Heart right ventricle (tissue), 16 donors: ENCODE data around the gene SCFD1. TPM values are rescaled to one million over a fixed set of nuclear protein-coding genes. Genes with fewer than 3 reads are reported as not detected.
A peak's percentile ranks its signal among the peaks of the same experiment; 100 is the strongest.

ENCODE experiments used
- ATAC-seq, 8 donors: fragments of 200-7000 bp; cut with Tn5 transposase; one replicate each; pipeline ENCODE4 v1.9.1; 2020; ENCODE audit warnings: mild to moderate bottlenecking in 8 of 8, moderate library complexity in 8 of 8, moderate number of reproducible peaks in 1 of 8
- DNase-seq, 2 donors: peaks; one replicate each; pipeline ENCODE4 v3.0.0-alpha.2; 2020
- H3K27ac ChIP-seq, 10 donors: fragments of 200-600 bp; sonication (generic) in 2 of 10; one replicate each; pipeline versions ENCODE4 v1.5.0 to v1.8.0; 2020 to 2022; ENCODE audit warnings: mild to moderate bottlenecking in 3 of 10
- H3K27me3 ChIP-seq, 7 donors: fragments of 200-600 bp; one replicate each; pipeline ENCODE4 v1.8.0; 2021 to 2022; ENCODE audit warnings: mild to moderate bottlenecking in 2 of 7
- H3K36me3 ChIP-seq, 9 donors: fragments of 200-600 bp; sonication (generic) in 1 of 9; one replicate each; pipeline versions ENCODE4 v1.5.0 to v1.8.0; 2020 to 2022; ENCODE audit warnings: mild to moderate bottlenecking in 2 of 9
- H3K4me1 ChIP-seq, 9 donors: fragments of 200-600 bp; sonication (generic) in 1 of 9; one replicate each; pipeline versions ENCODE4 v1.5.0 to v1.8.0; 2020 to 2022; ENCODE audit warnings: mild to moderate bottlenecking in 4 of 9
- H3K4me3 ChIP-seq, 10 donors: fragments of 200-600 bp; sonication (generic) in 2 of 10; one replicate each; pipeline versions ENCODE4 v1.5.0 to v1.8.0; 2020 to 2022; ENCODE audit warnings: mild to moderate bottlenecking in 7 of 10, moderate library complexity in 2 of 10
- H3K9me3 ChIP-seq, 11 donors: fragments of 200-600 bp in 10 of 11; sonication (generic) in 2 of 11; one replicate each; pipeline versions ENCODE4 v1.5.0 to v1.8.0; 2013 to 2022; ENCODE audit warnings: mild to moderate bottlenecking in 2 of 11, control low read depth in 1 of 11, moderate library complexity in 1 of 11
- CTCF ChIP-seq, 9 donors: fragments of 200-600 bp; sonication (generic) in 2 of 9; IDR thresholded peaks; one replicate each; pipeline versions ENCODE4 v1.5.0 to v1.8.0; 2021 to 2022; ENCODE audit warnings: antibody characterized with exemption in 9 of 9, mild to moderate bottlenecking in 5 of 9, moderate library complexity in 1 of 9
- WGBS, 2 donors: extraction: QIAGEN DNeasy Blood & Tissue Kit; methylation state at CpG; one replicate each; pipeline ENCODE4 v1.1.7; 2013; ENCODE audit warnings: inconsistent platforms in 1 of 2; 5-methylcytosine and 5-hydroxymethylcytosine counted together
- intact Hi-C, 10 donors: fragments of 100-400 bp; cut with DNase I; formaldehyde crosslinking; loops; one replicate each; pipeline versions ENCODE4 v1.11.1 to v1.14.2; 2022
- polyA plus RNA-seq, 2 donors: library from polyadenylated mRNA; stranded (reverse); fragments of 200-250 nt; gene quantifications; one replicate each; pipeline ENCODE4 v1.2.3, GENCODE V29; 2013
- total RNA-seq, 10 donors: library from RNA; stranded (reverse); fragmentation: NEBNext Ultra II Directional in 3 of 10; extraction: Animal tissue kit (Norgen Biotek cat#: 25700) in 3 of 10; gene quantifications; one replicate each; pipeline versions ENCODE4 v1.2.1 to v1.2.4, GENCODE V29; 2021 to 2023
- donor health status: Arrhythmogenic right ventricular cardiomyopathy.
- donor health status: ischemic (EF 13 %, LVEDD 7.1; RV severe dilation, severe dysfunction).
- donor health status: healthy with polysubstance abuse.
- donor health status: DM: no; HTN: yes; CAD: no.
- donor health status: DM: no; HTN: no; CAD: no.
- donor health status: ischemic (EF 25% LVEDD 6.9; RV normal size, moderate dysfunction).
- donor health status: ischemic (EF 25% LVEDD 5.7; RV mildly dilated, moderate dysfunction).
- donor health status: healthy.
- donor health status: DM: yes; HTN: yes; CAD: no.
- donor health status: Ischemic cardiomyopathy.
- donor health status: ischemic (EF 35%, LVEDD 5.7; RV mildly dilated, moderate dysfunction).
- donor health status: nonischemic (EF 11% LVEDD 7.7; RV severe dilation, severe dysfunction).
- donor health status: DM: yes; HTN: yes; CAD: no.
- donor health status: PGD.
- donor health status: ischemic (EF 29% LVEDD 5.4; RV normal size, mild dysfunction).
- donor health status: nonischemic (EF 23%, LVEDD 6.1; RV moderate dilation, normal function).

The SCFD1 gene
- total and polyA plus RNA-seq, 12 donors, result 40.1 to 98.6 (median 47.1) TPM

DNA sequence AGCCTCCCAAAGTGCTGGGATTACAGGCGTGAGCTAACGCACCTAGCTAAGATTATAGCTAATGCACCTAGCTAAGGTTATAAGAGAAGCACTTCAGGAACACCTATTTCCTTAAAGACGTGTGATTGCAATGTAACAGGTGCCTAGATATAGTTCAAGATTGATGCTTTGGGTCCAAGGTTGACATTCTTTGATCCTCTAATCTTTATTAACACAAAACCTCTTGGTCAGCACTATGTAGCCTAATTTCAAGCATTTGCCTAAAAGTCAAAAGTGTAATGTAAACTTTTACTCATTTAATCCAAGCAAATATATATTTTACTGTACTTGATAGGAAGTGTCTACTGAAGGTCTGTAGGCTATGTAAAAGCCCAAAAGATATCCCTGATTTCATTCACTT, 36.5 kb downstream of the SCFD1 start:
- 89 to 92% methylated on average over 3 of the region's 3 CpGs for WGBS, 2 donors
- ATAC-seq, result no peak
- H3K36me3 ChIP-seq, result peaks cover 0 to 93% (median 18%) of the 10 kb centered on the region in 9 donors
- no peaks in the 10 kb centered on the region for H3K9me3 ChIP-seq
- DNase-seq, result no peak
- no peaks in the 10 kb centered on the region for H3K27me3 ChIP-seq
- no peak for TF ChIP-seq CTCF (IDR thresholded peaks at IDR 0.05)
- no peak overlapping the region for H3K4me3 ChIP-seq
- H3K27ac ChIP-seq, result no peak overlapping the region
- intact Hi-C loops, result loop anchor here in 5 of 10 donors (5.0 to 10.0 kb wide), 5 partner anchors 96 to 699 kb away; no protein-coding TSS in a partner anchor
- H3K4me1 ChIP-seq, result peaks cover 0 to 12% (median 0%) of the 10 kb centered on the region in 9 donors

DNA sequence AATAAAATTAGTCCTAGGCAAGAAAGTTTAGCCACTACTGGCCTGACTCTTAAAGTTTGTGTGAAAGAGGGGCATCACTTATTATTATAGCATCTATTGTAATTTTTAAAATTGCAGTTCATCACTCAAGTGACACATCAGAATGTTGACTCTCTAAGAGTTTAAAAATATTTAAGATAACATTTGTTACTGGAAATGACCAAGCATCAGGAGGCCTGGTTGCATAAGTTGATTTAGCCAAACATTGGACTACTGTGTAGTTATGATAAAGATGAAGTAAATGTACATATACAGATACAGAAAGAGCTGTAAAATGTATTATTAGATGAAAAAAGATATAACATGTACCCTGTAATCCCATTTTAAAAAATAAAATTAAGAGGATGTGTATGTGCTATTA, 47.5 kb downstream of the SCFD1 start:
- Histone ChIP-seq H3K9me3 (no peaks in the 10 kb centered on the region), H3K4me1 (peaks cover 0 to 20% (median 0%) of the 10 kb centered on the region in 9 donors), H3K27ac (no peak overlapping the region), H3K27me3 (no peaks in the 10 kb centered on the region), H3K4me3 (no peak overlapping the region), H3K36me3 (peaks cover 0 to 52% (median 8%) of the 10 kb centered on the region in 9 donors)
- intact Hi-C loops, result no loop called here
- ATAC-seq (peak in 1 of 8 donors; percentile 51), DNase-seq (no peak)
- TF ChIP-seq CTCF (IDR thresholded peaks at IDR 0.05), result no peak

- Histone ChIP-seq H3K36me3 (peaks cover 0 to 84% (median 12%) of the 10 kb centered on the region in 9 donors), H3K27me3 (no peaks in the 10 kb centered on the region), H3K4me3 (no peak overlapping the region), H3K4me1 (peaks cover 0 to 20% (median 0%) of the 10 kb centered on the region in 9 donors), H3K27ac (no peak overlapping the region), H3K9me3 (no peaks in the 10 kb centered on the region)
- ATAC-seq (no peak), DNase-seq (no peak)
- intact Hi-C loops, result no loop called here
- WGBS, 2 donors, result 61 to 82% methylated on average over 1 of the region's 1 CpG
- no peak for TF ChIP-seq CTCF (IDR thresholded peaks at IDR 0.05)
These were observed 51.0 kb downstream of the SCFD1 start for GRCh38 chr14:30673071-30673470.

GRCh38 chr14:30678926-30679431, 56.9 kb downstream of the SCFD1 start:
- Histone ChIP-seq H3K27ac (no peak overlapping the region), H3K9me3 (no peaks in the 10 kb centered on the region), H3K27me3 (no peaks in the 10 kb centered on the region), H3K4me3 (no peak overlapping the region), H3K36me3 (peaks cover 0 to 93% (median 4%) of the 10 kb centered on the region in 9 donors), H3K4me1 (no peaks in the 10 kb centered on the region)
- TF ChIP-seq CTCF (IDR thresholded peaks at IDR 0.05), result no peak
- intact Hi-C loops, result no loop called here
- DNase-seq (no peak), ATAC-seq (no peak)
